NCI-H1105 (cell line): ENCODE results near the gene PDGFC.

Source experiments
- DNase-seq: peaks from one replicate; lab custom pipeline; 2025; lab: John Stamatoyannopoulos, UW

Gene PDGFC, protein sequence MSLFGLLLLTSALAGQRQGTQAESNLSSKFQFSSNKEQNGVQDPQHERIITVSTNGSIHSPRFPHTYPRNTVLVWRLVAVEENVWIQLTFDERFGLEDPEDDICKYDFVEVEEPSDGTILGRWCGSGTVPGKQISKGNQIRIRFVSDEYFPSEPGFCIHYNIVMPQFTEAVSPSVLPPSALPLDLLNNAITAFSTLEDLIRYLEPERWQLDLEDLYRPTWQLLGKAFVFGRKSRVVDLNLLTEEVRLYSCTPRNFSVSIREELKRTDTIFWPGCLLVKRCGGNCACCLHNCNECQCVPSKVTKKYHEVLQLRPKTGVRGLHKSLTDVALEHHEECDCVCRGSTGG

DNA sequence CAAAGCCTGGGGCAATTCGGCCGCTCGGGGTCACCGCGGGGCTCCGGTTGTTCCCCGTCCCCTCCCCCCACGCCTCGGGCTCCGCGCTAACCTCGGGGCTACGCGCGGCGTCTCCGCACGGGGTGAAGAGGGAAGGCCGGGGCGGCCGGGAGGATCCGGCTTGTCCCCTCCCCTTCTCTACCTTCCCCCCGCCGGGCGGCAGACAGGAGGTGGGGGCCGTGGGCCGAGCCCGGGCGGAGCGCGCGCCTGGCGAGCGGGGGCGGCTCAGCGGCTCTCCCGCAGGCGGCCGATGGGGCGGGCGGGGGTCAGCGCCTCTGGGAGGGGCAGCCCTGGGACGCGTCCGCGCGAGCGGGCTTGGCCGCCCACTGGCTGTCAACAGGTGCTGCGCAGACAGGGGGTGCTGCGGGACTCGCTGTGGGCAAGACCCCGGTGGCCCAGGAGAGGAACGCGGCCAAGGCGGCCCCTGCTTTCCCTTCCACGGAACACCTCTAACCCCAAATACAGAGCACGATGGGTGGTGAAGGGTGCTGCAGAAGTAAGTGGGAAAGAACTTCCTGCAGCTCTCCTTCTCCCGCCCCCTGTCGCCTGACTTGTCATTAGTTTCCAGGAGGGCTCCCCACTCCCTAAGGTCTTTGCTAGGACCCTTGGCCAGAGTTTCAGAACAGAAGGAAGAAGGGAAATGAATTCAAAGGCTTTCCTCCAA, at the start of gene PDGFC:
TSS of gene PDGFC (minus strand) at position 124 of the 703 bp plus-strand sequence. CDS start 896 bp downstream, outside the sequence.
- peak; percentile 8 for DNase-seq

DNA sequence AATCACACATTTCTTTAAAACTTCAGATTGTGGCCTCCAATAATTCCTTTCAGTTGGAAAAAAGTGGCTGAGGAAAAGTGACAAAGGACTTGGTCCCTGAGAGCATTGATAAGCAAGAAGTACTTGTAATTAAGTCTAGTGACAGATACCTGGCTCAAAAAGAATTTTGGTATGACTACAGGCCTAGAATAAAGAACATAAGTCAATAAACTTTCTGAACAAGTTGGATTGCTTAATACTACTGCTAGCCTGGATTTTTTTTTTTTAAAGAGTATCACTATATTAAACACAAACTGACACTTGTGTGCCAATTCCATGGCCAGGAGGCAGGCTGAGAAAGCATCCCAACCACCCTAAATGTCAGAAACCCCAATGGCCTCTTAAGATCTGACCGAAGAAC, 49.3 kb upstream of the PDGFC start:
- no peak for DNase-seq

DNA sequence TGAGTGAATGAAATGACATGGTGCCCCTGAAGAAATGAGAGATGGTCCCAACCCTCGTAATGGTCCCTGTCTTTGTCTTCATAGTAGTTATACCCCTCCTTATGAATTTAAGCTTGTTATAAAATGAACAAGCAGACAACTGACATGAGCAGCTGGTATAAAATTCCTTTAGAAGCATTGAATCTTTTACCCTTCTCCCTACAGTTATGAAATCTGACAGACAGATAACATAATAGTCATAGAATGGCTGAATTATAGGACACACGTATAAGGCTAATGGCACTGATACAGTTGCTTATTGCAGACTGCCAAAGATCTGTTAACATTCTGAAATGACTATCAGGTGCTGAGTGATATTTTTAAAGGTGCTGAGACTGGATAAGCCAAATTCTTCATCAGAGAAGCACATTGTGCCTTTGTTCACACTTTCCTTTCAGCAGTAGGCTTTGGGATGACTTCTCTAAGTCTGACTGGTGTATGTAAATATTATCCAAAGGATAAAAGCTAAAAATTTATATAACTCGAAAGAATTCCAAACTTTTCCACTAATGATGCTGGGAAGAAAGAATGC, 47.4 kb upstream of the PDGFC start:
- no peak for DNase-seq

DNA sequence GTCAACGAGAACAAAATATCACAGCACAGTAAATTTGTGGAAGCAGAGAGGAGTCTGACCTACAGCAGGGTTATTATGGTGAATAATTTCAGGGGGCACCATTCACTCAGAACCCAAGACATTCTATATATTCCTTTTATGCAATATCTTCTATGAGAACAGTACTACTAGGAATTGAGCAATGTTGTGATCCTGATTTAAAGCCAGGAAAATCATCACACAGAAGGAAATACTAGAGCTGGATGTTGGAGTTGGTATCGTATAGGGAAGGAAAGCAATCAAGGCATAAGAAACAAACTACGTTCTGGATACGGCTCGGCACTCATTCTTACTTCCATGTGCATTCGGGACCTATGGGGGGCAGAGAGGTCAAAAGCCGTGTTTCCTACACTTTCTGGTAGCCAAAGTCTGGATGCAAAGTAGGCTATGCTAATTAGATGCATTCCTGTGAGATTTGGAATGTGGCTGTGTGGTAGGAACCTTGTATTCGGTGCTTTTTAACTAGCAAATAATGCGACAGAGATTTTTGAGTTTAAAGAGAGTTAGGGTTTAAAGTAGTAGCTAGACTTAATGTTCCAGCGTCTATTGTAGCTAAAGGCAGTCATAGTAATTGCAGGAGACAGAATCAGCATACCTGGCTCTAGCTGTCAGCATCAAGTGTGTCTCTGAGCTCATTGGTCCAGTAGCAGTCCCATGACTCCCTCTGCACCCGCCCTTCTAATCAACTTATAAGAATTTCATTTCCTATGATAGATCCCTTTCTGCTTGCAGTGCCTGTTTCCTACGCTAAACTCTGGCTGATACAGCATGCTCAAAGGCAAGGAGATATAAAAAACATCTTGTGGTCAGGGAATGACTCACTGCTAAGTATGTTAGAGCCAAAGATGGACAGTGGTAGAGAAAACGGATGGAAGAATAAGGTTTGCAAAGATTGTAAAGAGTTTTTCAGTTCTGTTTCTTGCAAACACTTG, 43.3 kb upstream of the PDGFC start:
- DNase-seq = no peak

DNA sequence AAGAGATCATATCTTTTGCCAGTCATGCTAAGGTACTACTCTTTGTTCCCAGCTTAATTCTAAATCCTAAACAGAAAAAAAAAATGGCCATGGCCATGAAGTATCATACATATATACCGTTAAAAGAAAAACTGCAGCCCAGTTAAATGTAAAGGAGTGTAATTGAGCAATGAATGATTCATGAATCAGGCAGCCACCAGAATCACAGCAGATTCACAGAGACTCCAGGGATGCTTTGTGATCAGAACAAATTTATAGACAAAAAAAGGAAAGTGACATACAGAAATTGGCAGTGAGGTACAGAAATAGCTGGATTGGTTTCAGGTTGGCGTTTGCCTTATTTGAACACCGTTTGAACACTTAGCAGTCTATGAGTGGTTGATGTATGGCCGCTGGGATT, 42.1 kb upstream of the PDGFC start:
- DNase-seq = no peak

DNA sequence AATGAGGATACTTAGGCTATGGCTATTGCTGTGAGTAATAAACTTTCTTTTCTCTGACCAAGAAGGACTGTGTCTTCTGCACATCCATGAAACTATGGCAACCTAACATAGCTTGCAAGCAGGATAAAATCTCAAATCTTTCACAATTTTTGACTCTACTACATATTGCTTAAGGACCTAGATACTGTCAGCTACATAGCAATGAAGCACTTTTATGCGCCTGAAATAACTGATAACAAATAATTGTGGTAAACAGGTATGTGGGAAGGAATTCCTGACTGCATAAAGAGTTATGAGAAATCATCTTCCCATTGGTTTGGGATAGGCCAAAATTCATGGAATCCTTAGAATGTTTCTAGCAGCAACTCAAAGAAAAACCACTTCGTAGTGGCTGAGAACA, 41.2 kb upstream of the PDGFC start:
- no peak for DNase-seq

DNA sequence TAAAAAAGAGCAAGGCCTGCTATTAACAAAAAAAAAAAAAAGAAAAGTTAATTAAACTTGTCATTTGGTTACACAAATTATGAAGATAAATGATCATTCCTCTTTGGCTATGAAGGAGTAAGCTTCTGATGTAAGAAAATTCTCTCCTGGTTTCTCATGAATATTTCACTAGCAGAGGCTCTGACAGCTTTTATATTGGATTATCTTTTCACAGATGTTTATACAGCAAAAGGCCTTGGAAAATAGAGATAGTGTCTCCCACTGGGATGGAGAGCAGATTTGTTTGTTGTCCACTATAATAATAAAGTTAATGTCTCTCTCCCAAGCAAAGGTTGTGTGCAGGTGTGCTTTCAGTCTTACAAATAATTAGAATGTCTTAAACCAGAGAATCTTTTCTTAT, 40.7 kb upstream of the PDGFC start:
- no peak for DNase-seq

DNA sequence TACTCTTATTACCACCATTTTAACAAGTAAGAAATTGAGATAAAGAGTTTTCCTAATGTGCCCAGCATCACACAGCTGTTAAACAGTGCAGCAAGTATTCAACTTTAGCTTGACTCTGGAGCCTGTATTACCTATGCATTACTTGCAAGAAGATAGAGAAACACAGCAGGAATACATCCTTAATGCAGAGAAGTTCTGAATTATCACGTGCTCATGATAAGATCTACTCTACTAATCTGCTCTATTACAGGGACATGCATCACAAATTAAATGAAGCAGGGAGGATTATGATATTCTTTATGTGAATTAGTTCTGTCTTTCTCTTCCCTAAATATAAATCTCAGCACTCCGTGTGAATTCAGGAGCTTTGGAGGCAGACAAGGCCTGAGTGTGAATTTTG, 39.0 kb upstream of the PDGFC start:
- DNase-seq = no peak

DNA sequence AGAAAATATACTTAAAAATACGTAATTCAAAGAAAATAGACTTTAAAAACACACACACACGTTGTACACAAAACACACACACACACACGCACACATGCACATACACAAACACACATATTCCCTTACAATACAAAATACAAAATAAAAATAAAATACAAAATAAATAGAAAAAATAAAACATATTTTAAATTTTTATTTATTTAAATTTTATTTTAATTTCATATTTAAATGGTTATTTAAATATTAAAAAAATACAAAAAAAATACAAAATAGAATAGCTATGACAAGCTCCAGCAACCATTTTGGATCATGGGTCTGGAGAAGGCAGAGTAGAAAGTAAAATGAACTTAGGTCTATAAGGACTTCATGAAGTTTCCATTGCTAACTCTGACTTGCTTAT, 34.2 kb upstream of the PDGFC start:
- DNase-seq = no peak

DNA sequence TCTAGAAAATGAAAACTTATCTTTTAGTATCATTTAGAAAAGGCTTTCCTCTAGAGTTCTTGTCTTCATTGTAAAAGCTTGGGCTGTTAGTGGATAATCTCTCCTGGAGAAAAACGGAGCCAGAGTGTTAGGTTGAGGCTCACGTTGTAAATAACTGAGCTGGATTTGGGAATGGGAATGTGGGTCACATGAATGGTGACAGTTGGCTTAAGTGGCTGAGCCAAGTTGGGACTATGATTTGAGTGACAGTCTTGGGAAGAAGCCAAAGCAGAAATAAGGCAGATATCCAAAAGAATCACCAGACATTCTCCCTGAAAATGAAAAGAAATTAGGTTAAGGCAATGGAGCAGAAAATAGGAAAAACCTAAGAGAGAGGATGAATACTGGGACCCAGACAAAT, 33.6 kb upstream of the PDGFC start:
- DNase-seq = no peak

DNA sequence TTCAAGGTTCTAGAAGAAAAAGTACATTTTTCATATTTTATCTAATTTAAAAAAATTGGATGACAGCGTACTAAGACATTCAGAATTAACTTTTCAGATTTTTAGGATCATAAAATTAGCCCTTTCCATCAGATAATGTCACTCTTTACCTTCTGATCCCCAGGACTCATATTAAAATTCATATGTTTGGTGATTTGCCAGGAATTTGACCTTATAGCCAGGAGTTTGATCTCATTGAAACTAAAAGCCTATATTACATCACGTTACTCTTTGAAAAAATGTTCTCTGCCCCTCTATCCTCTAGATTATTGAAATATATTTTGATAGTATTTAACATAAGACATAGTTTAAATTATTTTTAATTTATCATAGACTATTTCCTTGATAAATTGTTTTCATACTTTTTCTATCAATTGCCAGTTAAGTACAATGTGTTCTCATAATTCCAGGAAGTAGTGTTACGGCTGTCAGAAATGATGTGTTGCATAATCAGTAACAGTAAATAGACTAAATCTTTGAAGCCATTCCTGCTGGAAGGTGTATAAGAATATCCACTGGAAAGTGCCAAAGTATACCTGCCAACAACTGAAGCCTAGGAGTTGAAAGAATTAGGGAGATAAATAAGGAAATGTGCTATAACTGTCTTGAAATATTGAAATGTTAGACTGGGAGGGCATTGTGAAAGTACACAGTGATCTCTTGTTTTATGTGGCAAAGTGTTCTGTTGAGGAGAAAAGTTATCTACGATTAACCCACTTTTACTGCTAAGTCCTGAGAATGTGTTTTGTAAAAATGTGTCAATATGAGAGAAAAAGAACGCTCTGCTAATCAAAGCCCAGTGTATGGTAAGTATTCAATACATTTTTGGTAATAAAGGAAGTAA, 32.9 kb upstream of the PDGFC start:
- DNase-seq = no peak

DNA sequence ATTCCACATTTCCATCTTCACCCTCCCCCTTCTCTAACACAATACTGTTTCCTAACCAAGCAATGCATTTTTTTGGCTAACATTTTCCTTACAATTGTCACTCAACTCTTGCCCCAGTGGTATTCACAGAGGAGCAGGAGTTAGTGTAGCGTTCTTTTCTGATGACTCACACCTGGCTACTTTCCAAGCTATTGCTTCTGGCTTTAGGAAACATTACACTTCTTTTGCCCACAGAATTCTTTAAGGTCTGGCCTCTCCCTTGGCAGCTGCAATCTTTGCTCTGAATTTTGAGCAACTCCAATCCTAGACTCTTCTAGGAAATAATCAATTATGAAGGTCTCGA, 27.5 kb upstream of the PDGFC start:
- DNase-seq = peak; percentile 18

DNA sequence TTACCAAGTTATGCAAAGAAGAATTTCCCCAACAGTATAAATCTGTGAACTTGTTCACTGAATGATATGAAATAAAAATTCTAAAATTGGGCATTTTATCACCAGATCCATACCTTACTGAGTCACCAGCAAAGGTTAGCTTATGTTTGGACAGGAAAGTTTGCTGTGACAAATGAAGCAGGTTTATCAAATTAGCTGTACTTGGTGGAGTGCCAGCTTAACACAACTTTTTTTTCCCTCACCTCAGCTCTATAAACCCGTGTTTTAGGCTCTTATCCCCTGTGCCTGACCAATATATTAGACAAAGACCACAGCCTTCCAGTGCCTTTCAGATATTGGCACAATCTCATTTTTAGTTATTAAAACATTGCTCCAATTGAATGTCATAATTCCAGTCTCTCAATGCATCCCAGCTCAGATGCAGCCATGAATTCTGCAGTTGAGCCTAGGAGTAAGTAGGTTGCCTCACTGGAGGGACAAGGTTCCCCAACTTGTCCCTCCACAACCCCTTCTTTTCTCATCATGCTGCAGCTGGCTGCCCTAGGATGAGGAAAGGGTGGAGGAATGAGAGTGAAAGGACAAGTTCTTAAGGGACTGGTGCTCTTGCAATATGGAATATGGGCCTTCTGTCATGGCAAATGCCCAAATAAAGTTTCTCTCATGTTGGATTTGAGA, 27.0 kb upstream of the PDGFC start:
- DNase-seq = no peak

DNA sequence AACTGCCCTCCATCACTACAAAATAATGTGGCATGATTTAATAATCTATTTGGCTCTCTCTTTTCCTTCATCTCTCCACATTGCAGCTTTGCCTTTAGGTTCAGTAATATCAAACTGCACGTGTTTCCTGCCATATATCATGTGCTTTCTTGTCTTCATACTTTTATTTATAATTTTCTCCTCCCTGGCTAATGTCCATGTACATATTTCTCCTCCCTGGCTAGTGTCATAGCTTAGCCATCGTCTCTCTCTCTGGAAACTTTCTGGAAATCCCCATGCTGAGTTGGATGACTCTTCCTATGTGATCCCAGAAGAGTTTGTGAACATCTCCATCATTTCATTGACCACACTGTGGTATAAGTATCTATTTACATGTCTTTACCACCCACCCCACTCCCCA, 21.3 kb upstream of the PDGFC start:
- DNase-seq = no peak

DNA sequence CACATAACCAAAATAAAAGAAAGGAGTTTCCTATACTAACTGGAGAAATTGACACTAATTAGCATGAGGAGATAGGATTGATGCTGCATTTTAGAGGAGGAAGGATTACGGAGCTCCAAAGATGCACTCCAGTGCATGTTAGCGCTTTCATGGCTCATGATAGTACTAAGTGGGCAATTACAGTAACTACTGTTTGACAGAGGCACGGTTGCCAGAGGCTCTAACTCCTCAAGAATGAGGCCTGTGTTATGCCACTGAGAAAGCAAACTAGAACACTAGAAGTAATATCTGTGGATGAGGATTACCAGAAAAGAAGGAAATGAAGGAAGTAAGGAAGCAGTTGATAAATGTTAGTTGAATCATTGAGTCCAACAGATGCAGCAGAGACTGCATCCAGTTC, 19.6 kb upstream of the PDGFC start:
- no peak for DNase-seq

DNA sequence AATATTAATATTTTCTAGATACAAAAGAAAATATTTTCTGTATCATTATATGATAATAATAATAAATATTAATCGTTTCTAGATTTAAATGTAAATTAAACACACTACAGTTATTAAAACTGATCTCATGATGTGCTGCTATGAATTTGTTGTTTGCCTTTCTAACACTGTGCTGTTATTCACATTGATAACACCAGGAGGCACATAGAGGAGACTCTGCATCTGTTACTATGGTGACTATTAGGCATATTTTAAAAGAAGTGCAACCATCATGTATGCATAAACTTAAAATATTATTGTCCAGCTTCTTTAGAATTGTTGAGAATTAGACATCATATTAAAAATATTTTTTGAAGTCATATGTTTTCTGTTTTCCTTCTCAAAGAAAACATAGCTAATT, 11.8 kb upstream of the PDGFC start:
- no peak for DNase-seq

DNA sequence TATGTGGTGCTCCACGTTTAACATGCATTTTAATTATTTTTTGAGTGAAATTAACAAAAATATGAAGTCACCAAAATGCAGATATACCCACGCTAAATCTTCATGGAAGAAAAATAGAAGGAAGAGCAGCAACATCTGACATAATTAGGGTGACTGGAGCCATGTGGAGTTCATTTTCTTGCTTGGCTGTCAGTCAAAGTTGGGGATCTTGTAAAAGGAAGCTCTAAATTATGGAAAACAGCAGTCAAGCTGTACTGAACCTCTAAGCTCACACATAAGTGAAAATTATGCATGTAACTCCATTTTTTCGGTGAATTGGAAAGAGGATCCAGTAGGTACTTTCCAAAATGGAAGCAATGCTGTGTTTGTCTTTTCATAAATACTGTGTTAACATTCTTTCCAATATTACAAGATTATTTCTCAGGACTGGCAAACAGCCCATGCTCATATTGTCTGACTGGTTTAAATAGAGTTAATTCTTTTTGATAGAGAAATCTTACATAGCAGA, 9.7 kb upstream of the PDGFC start:
- DNase-seq = no peak

DNA sequence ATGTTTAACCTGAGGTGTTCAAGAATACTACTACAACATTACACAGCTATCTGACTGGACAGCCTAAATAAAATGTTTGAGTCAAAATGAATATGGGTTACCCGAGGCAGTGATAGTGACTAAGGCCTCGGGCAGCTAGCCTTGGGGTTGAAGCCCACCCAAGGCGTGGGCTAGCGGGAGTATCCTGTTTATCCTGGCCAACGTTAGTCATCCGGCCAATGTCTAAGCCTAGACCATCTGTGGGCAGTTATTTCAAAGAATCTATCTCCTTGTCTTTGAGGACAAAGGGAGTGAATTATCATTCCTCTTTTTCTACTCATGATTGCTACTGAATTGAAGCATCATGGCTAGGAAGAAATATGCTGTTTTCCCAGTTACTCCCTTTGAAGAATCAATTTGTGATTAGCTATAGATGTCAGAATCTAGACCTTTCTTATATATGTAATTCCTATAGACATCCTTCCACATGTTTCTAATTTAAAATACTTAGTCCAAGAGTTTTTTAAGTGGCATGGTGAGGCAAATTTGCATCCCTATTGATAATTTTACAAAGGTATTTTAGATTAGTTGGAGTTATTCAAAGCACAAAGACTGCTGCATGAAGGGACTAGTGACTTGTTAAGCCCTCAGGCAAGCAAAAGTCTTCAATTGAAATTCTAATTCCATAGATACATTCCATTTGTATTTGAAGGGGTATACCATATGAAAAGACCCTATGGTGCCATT, 6.0 kb upstream of the PDGFC start:
- DNase-seq = no peak

DNA sequence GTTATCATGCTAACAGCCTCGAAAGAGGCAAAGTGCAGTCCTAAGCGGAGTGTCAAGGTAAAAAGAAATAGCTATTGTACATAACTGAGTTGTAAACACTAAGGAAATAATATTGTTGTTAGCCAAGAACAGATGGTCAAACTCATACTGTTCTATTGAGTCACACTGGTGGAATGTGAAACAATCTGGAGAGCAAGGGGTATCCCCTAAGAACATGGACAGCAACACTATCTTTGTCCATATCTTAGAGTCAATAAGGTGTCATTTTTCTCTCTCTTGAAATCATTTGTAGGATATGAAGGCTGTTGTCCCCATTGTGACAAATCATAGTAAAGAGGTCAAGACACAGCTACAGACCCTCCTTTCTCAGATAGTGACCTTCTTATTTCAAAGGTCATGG, 4.5 kb upstream of the PDGFC start:
- DNase-seq = no peak

DNA sequence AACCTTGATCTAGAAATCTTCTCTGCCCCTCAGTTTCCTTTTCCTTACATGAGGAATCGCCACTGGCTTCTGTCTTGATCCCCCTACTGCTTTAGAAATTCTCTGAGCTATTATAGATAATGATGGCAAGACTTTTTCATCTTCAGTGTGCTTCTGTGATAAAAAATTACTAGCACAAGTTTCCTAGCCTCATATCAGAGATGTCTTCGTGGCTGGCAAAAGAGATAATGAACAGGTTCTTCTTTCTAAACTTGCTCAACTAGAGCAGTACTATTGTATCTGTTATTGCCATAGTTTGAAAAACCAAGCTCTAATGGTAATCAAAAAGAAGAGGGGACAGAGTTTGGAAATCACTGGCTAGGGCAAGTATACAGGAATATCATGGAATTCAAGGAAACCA, 4.1 kb upstream of the PDGFC start:
- DNase-seq = no peak
